ENCODE results near the gene TIMM17B.

The TIMM17B gene

DNA sequence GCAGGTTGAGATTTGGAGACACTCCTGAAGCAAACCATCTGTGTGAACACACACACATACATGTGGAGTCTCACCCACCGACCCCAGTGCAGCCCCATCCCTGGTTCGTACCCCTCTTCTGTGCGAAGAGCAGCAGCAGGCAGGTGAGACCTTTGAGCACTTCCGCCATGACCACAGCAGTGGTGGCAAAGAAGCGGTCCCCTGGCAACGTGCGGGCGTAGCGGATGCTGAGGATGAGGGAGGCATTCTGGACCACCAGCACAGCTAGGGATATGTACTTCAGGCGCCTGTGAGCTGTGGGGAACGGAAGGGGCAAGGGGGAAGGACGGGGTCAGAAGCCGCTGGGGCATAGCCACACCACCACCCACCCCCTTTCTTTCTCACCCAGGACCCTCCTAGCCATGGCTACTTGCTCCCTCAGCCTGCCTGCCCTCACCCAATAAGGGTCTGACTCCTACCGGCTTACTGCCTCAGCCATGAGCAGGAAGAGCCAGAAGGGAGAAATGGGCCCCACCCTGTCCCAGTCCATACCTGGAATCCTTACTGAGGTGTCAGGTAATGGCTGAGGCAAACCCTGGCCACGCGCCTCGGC lies 12.2 kb upstream of the TIMM17B start:
- no peak for DNase-seq (ENCODE audit: low read depth)
- H3K4me3 ChIP-seq (ENCODE audit: low read length) = peak overlapping the region; percentile 82
- no peak for TF ChIP-seq CTCF (conservative IDR thresholded peaks at IDR 0.05; ENCODE audit: low read length)

- no peak for DNase-seq (ENCODE audit: low read depth)
- no peak overlapping the region for H3K4me3 ChIP-seq (ENCODE audit: low read length)
- no peak for TF ChIP-seq CTCF (conservative IDR thresholded peaks at IDR 0.05; ENCODE audit: low read length)
Measured at GRCh38 chrX:48908600-48908999, 11.0 kb upstream of the TIMM17B start.

- DNase-seq (ENCODE audit: low read depth) = no peak
- no peak overlapping the region for H3K4me3 ChIP-seq (ENCODE audit: low read length)
- TF ChIP-seq CTCF (conservative IDR thresholded peaks at IDR 0.05; ENCODE audit: low read length) = no peak
Measured at GRCh38 chrX:48905090-48905790, 7.7 kb upstream of the TIMM17B start.

- TF ChIP-seq CTCF (conservative IDR thresholded peaks at IDR 0.05; ENCODE audit: low read length) = no peak
- H3K4me3 ChIP-seq (ENCODE audit: low read length) = no peak overlapping the region
- DNase-seq (ENCODE audit: low read depth) = no peak
Measured at GRCh38 chrX:48904626-48905025, 7.1 kb upstream of the TIMM17B start.

DNA sequence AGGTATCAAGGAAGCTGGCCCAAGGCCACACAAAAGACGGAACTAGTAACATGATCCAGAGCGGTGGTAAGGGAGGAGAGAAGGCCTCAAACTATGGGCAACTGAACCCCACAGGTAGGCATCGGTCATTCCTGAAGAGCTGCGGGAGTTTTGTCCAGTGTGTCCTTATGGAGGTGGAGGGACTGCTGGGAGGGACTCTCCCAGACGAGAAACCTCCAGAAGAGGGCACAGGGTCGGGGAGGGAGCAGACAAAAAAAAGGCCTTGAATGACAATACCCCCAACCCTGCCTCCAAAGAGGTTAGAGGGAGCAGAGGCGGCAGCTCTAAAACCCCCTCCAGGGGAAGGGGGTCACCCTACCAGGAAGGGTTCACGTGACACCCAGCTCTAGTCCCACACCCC lies 6.6 kb upstream of the TIMM17B start:
- no peak overlapping the region for H3K4me3 ChIP-seq (ENCODE audit: low read length)
- no peak for TF ChIP-seq CTCF (conservative IDR thresholded peaks at IDR 0.05; ENCODE audit: low read length)
- no peak for DNase-seq (ENCODE audit: low read depth)

- DNase-seq (ENCODE audit: low read depth) = no peak
- H3K4me3 ChIP-seq (ENCODE audit: low read length) = no peak overlapping the region
- no peak for TF ChIP-seq CTCF (conservative IDR thresholded peaks at IDR 0.05; ENCODE audit: low read length)
Measured at GRCh38 chrX:48903290-48903689, 5.7 kb upstream of the TIMM17B start.

DNA sequence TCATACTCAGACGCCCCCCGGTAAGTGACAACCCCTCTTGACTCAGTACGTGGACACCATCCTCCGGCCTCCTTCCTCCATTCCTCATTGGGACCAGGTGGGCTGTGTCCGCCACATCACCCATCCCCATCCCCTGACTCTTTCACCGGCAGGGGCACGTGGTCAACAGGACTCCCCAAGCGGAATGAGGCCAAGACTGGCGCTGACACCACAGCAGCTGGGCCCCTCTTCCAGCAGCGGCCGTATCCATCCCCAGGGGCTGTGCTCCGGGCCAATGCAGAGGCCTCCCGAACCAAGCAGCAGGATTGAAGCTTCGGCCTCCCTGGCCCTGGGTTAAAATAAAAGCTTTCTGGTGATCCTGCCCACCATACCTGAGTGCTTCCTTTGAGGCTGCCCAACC lies 5.2 kb upstream of the TIMM17B start:
- TF ChIP-seq CTCF (conservative IDR thresholded peaks at IDR 0.05; ENCODE audit: low read length) = no peak
- no peak for DNase-seq (ENCODE audit: low read depth)
- no peak overlapping the region for H3K4me3 ChIP-seq (ENCODE audit: low read length)

Data from AG10803 (cell line).